GM23248 (cell line): ENCODE measurements around the gene THY1. TPM values are rescaled to one million over a fixed set of nuclear protein-coding genes. Genes with fewer than 3 reads are reported as not detected.
A peak's percentile ranks its signal among the peaks of the same experiment; 100 is the strongest.

Experiments
- DNase-seq: peaks from one replicate; pipeline ENCODE4 v3.0.0-alpha.2; 2015
- H2AFZ ChIP-seq: fragments of 200-600 bp; sonication (generic); 2 replicates; pipeline ENCODE4 v1.6.1; 2016; ENCODE audit warnings: antibody characterized with exemption
- H3F3A ChIP-seq: fragments of 200-600 bp; sonication (generic); 2 replicates; pipeline ENCODE4 v1.6.1; 2016; ENCODE audit warnings: mild to moderate bottlenecking, antibody characterized with exemption, mixed run types; ENCODE audit not compliant: insufficient read depth
- H3K27ac ChIP-seq: fragments of 200-600 bp; sonication (generic); 2 replicates; pipeline ENCODE4 v1.5.1; 2016; ENCODE audit warnings: mild to moderate bottlenecking
- H3K27me3 ChIP-seq: fragments of 200-600 bp; sonication (generic); replicated peaks from 2 replicates; pipeline ENCODE4 v1.6.1; 2016; ENCODE audit warnings: mild to moderate bottlenecking; ENCODE audit not compliant: insufficient read depth
- H3K36me3 ChIP-seq: fragments of 200-600 bp; sonication (generic); 2 replicates; pipeline ENCODE4 v1.6.1; 2016; ENCODE audit warnings: low read depth, mild to moderate bottlenecking
- H3K4me1 ChIP-seq: fragments of 200-600 bp; sonication (generic); 2 replicates; pipeline ENCODE4 v1.6.1; 2016; ENCODE audit warnings: mild to moderate bottlenecking; ENCODE audit not compliant: insufficient read depth
- H3K4me2 ChIP-seq: fragments of 200-600 bp; sonication (generic); one replicate; pipeline ENCODE4 v1.6.1; 2016; ENCODE audit warnings: mild to moderate bottlenecking; ENCODE audit not compliant: unreplicated experiment
- H3K4me3 ChIP-seq: fragments of 200-600 bp; sonication (generic); 2 replicates; pipeline ENCODE4 v1.5.1; 2016; ENCODE audit warnings: mild to moderate bottlenecking
- H3K79me2 ChIP-seq: fragments of 200-600 bp; sonication (generic); 2 replicates; pipeline ENCODE4 v1.6.1; 2016; ENCODE audit warnings: mild to moderate bottlenecking; ENCODE audit not compliant: insufficient read depth
- H3K9ac ChIP-seq: fragments of 200-600 bp; sonication (generic); 2 replicates; pipeline ENCODE4 v1.6.1; 2016; ENCODE audit warnings: mild to moderate bottlenecking
- H3K9me2 ChIP-seq: fragments of 200-600 bp; sonication (generic); 2 replicates; pipeline ENCODE4 v1.6.1; 2016; ENCODE audit warnings: mixed run types, mild to moderate bottlenecking, moderate library complexity; ENCODE audit not compliant: insufficient read depth
- H3K9me3 ChIP-seq: fragments of 200-600 bp; sonication (generic); one replicate; pipeline ENCODE4 v1.6.1; 2017; ENCODE audit warnings: low read depth
- H4K20me1 ChIP-seq: fragments of 200-600 bp; sonication (generic); 2 replicates; pipeline ENCODE4 v1.6.0; 2016; ENCODE audit not compliant: insufficient read depth
- EZH2 ChIP-seq: fragments of 200-600 bp; sonication (generic); IDR thresholded peaks from 2 replicates; pipeline ENCODE4 v1.6.1; 2018; ENCODE audit warnings: antibody characterized with exemption, mild to moderate bottlenecking; ENCODE audit not compliant: insufficient read depth, poor library complexity, severe bottlenecking
- EZH2phosphoT487 ChIP-seq: fragments of 200-600 bp; sonication (generic); IDR thresholded peaks from 2 replicates; pipeline ENCODE4 v1.6.1; 2018; ENCODE audit warnings: antibody characterized with exemption, moderate library complexity, mild to moderate bottlenecking, low read depth; ENCODE audit not compliant: insufficient read depth
- WGBS, 2 experiments: methylation state at CpG; one replicate each; pipeline ENCODE4 v1.1.6; 2015 to 2017; ENCODE audit warnings: low lambda C conversion rate in 2 of 2, low coverage in 1 of 2; ENCODE audit errors: missing lambda C conversion rate in 2 of 2; 5-methylcytosine and 5-hydroxymethylcytosine counted together
- in situ Hi-C: fragments of 300-500 bp; cut with MboI; formaldehyde crosslinking; loops from 2 replicates; pipeline ENCODE4 v1.15.0; 2020
- polyA plus RNA-seq: library from polyadenylated mRNA; unstranded; fragments of >200 nt; fragmentation: Nextera tagmentation; extraction: Ambion mirVana; gene quantifications from 2 replicates; pipeline ENCODE4 v1.2.1, GENCODE V29; 2016
- total RNA-seq: library from RNA; depleted of rRNA; stranded (reverse); fragments of >200 nt; shearing (Covaris generic); gene quantifications from 2 replicates; pipeline ENCODE4 v1.2.3, GENCODE V29; 2014

THY1 gene
- total and polyA plus RNA-seq, 2 experiments from 2014 or later: 1,640 to 1,694 TPM

DNA sequence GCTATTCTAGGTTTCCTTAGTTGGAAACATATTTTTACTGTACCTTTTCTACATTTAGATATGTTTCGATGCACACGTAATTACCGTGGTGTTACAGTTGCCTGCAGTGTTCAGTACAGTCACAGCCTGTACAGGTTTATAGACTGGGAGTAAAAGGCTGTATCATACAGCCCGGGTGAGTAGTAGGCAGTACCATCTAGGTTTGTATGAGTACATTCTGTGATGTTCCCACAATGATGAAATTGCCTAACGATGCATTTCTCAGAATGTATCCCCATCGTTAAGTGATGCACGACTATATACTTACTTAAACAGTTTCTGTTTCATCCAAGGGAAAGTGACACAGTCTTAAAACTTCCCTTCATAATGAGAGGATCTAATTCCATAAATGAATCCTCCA, 13.1 kb upstream of the THY1 start:
- Histone ChIP-seq H2AFZ (no peak overlapping the region), H3K9me2 (no peaks in the 10 kb centered on the region), H3K27ac (no peak overlapping the region), H3K27me3 (no peaks in the 10 kb centered on the region), H3K4me3 (no peak overlapping the region), H4K20me1 (no peaks in the 10 kb centered on the region), H3F3A (peaks cover 34% of the 10 kb centered on the region), H3K4me1 (peaks cover 26% of the 10 kb centered on the region), H3K79me2 (no peaks in the 10 kb centered on the region), H3K9ac (no peak overlapping the region), H3K9me3 (no peaks in the 10 kb centered on the region), H3K4me2 (no peak overlapping the region), H3K36me3 (no peaks in the 10 kb centered on the region)
- DNase-seq: no peak
- TF ChIP-seq EZH2phosphoT487: no peak
- TF ChIP-seq EZH2: no peak
- WGBS, 2 experiments: 95 to 96% methylated on average over 7 of the region's 7 CpGs
- in situ Hi-C loops: no loop called here

DNA sequence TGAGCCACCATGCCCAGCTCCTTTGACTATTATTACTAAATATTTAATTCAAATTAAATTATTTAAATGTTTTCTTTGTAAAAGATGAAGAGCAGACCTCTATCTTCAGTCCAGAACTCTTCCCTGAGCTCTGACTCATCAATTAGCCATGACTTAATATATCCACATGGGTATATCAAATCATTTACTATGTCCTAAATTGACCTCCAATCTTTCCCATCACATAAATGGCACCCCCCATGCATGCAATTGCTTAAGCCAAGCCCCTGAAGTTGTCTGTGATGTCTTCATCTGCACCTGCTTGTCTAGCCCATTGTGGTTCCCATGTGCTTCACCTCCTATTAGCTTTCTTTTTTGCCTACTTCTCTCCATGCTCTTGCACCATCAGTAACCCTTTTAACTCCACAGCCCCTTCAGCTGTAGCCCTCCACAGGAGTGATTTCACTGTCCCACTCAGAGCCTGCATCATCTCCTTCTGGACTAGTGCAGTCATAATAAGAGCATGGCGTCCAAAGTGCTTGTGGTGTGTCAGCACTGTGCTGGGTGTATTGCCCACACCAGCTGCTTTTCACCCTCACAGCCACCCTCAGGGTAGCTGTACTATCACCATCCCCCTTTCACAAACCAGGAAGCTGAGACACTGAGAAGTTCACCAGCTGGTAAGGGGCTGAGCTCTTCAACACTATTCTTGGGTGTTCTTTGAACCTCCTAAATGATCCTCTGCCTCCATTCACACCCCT, 11.8 kb upstream of the THY1 start:
- Histone ChIP-seq H3F3A (peaks cover 34% of the 10 kb centered on the region), H3K36me3 (no peaks in the 10 kb centered on the region), H3K27ac (no peak overlapping the region), H3K27me3 (no peaks in the 10 kb centered on the region), H3K4me3 (no peak overlapping the region), H3K9me2 (no peaks in the 10 kb centered on the region), H3K4me2 (no peak overlapping the region), H2AFZ (no peak overlapping the region), H3K9me3 (no peaks in the 10 kb centered on the region), H3K9ac (no peak overlapping the region), H3K4me1 (peaks cover 26% of the 10 kb centered on the region), H3K79me2 (no peaks in the 10 kb centered on the region), H4K20me1 (no peaks in the 10 kb centered on the region)
- WGBS, 2 experiments: 63% methylated on average over 1 of the region's 1 CpG
- peak; percentile 46 for DNase-seq
- in situ Hi-C loops: no loop called here
- TF ChIP-seq EZH2 (no peak), EZH2phosphoT487 (no peak)

GRCh38 chr11:119433358-119433725, 10.4 kb upstream of the THY1 start:
- Histone ChIP-seq H3K9ac (peak overlapping the region; percentile 78), H2AFZ (no peak overlapping the region), H3K79me2 (no peaks in the 10 kb centered on the region), H3K27me3 (no peaks in the 10 kb centered on the region), H3K4me2 (peak overlapping the region; percentile 88), H3K9me3 (no peaks in the 10 kb centered on the region), H3K4me3 (peak overlapping the region; percentile 57), H3F3A (peaks cover 34% of the 10 kb centered on the region), H3K36me3 (no peaks in the 10 kb centered on the region), H4K20me1 (no peaks in the 10 kb centered on the region), H3K27ac (peak overlapping the region; percentile 97), H3K4me1 (peaks cover 26% of the 10 kb centered on the region), H3K9me2 (no peaks in the 10 kb centered on the region)
- TF ChIP-seq EZH2phosphoT487: no peak
- no peak for TF ChIP-seq EZH2
- in situ Hi-C loops: no loop called here
- 0 to 7% methylated on average over 1 of the region's 1 CpG for WGBS, 2 experiments
- DNase-seq: peak; percentile 89

DNA sequence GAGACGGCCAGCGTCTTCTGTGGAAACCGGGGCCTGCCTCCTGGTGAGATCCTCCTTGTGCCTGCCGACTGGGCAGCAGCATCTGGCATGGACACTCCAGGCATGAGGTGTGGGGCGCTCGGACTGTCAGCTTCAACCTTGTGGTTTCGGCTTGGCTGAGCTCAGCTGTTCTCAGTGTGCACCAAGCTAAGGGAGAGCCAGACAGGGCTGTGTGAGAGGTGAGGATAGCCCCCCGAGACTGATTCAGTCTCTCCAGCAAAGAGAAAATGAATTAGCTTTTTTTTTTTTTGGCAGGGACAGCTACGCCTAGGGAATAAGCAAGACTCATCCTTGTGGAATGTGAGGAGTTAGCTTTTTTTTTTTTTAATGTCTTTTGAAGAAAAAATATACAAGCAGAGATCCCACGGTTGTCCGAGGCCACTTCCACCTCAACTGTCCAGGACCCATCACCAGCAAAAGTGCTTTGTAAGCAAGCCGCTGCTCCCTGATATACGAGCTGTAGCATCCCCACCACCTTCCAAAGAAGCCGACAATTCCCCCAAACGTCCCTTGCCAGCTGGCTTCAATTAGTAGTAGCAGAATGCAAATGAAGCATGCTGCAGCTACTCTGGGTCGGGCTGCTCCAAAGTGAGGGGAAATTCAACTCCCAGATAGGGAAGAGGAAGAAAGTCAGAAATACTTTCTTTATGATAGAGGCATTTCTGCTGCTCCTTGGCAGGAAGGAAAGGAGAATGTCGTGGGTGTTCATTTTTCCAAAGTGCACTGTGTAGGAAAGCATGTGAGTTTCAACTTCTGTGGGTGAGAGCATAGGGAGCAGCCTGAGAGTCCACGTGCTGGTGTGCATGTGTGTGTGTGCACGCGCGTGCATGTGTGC, 9.7 kb upstream of the THY1 start:
- Histone ChIP-seq H3K27ac (peak overlapping the region; percentile 97), H3K36me3 (no peaks in the 10 kb centered on the region), H3K4me2 (peak overlapping the region; percentile 88), H3K27me3 (no peaks in the 10 kb centered on the region), H3F3A (peaks cover 34% of the 10 kb centered on the region), H3K4me3 (peak overlapping the region; percentile 57), H2AFZ (peak overlapping the region; percentile 69), H3K9me3 (no peaks in the 10 kb centered on the region), H3K79me2 (no peaks in the 10 kb centered on the region), H4K20me1 (no peaks in the 10 kb centered on the region), H3K4me1 (peaks cover 26% of the 10 kb centered on the region), H3K9me2 (no peaks in the 10 kb centered on the region), H3K9ac (peak overlapping the region; percentile 78)
- 2 to 3% methylated on average over 21 of the region's 21 CpGs for WGBS, 2 experiments
- DNase-seq: peak; percentile 91
- in situ Hi-C loops: no loop called here
- TF ChIP-seq EZH2: no peak
- no peak for TF ChIP-seq EZH2phosphoT487
